ENCODE data around the gene PRR3.
"Not testable (repeated sequence)": the region's sequence is repeated elsewhere in the genome, so short reads cannot be mapped to it uniquely, and the experiment has no call there.

Gene PRR3

DNA sequence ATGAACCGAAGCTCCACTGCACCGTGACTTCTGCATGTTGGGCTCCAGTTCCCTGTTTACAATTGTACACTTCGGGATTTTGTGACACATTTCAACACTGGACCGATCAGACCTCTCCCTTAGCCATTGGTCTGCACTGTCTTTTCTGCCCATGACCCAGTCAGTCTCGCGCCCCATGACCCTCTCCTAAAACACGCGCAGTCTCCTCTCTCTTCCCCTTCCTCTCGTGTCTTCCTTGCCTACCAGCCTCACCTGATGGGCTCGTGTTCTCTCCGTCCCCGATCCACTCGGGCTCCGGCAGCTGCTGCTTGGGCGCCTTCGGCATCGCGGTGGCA is 13.6 kb downstream of the PRR3 start:
- DNase-seq (ENCODE audit: low spot score) (no peak), FAIRE-seq (no peak)

DNA sequence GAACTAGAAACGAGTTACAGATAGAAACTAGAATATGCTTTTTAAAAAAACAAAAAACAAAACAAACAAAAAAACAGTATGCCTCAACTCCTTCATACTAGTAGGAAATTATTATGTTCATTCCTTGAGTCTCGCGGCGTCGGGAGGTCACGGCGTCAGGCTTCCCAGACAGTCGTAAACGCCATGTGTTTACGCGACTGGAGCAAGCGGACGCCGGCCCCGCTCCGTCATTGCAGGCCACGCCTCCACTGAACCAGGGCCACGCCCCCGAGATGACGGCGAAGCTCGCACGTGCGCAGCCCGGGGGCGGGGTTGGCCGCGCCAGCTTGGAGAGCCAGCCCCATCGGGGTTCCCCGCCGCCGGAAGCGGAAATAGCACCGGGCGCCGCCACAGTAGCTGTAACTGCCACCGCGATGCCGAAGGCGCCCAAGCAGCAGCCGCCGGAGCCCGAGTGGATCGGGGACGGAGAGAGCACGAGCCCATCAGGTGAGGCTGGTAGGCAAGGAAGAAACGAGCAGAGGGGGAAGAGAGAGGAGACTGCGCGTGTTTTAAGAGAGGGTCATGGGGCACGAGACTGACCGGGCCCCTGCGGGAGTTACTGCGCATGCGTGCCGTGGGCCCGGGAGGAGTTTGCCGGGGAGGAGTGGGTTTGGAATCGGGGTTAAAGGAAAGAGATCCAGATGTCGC is 14.1 kb downstream of the PRR3 start, which contains the start of gene ABCF1:
TSS of gene ABCF1 (plus strand) at position 368 of the 687 bp plus-strand sequence. CDS start at position 414, 46 bp downstream.
- FAIRE-seq (peak; percentile 69), DNase-seq (ENCODE audit: low spot score) (peak; percentile 85)

DNA sequence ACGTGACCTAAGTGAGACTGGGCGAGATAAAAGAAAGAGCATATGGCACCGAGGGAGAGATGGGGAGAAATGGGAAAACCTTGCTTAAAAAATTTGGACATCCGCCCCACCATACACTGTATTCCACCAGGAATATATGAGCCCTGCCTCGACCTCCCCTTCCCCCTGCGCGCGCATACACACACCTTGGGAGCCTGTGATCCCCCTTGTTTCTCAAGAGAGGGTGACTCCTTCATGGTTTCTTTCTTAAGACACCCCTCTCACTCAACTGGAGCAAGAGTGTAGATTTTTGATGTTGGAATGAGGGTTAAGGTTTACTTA is 14.6 kb downstream of the PRR3 start:
- FAIRE-seq (no peak), DNase-seq (ENCODE audit: low spot score) (no peak)

DNA sequence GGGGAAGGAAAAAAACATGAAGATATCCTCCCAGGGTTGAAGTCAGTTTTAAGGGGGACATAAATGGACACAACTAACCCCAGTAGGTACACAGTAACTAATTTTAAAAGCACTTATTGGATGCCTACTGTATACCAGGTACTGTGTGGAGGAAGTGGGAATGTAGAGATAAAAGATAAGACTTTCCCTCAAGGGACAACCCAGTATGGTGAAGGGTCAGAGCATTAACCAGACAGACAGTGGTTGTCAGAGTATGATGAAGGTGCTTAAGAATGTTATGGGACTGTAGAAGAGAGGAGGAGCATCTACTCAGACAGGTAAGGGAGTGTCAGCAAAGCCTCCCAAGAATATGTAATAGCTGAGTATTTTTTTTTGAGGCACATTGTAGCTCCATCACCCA is 15.1 kb downstream of the PRR3 start:
- FAIRE-seq (no peak), DNase-seq (ENCODE audit: low spot score) (no peak)

DNA sequence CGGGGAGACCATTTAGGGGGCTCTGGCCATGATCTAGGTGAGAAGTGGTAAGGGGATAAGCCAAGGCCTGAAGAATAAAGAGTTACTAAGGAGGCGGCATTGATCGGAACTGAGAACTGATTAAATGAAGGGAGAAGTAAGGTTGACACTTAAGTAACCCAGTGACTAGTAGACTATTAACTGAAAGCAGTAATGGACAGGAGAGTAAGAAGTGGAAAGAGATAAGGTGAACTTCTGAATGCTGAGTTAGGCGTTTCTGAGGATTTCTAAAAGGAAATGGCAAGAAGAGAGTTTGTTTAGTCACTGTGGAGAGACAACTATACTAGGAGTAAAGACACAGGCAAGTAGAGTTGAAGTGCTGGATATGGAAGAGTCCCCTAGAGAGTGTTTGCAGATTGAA is 16.0 kb downstream of the PRR3 start:
- FAIRE-seq, result no peak
- DNase-seq (ENCODE audit: low spot score), result no peak

DNA sequence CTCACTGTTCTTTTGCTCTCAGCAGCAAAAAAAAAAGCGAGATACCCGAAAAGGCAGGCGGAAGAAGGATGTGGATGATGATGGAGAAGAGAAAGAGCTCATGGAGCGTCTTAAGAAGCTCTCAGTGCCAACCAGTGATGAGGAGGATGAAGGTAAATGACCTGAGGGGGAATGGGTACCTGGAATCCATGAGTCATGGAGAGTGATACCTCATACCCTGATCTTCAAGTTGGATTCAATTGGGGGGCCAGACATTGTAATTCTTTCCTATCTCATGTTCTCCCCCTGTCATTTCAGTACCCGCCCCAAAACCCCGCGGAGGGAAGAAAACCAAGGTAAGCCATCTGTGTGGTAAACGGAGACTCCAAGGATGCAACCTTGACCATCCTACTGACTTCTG is 21.0 kb downstream of the PRR3 start:
- DNase-seq (ENCODE audit: low spot score), result no peak
- FAIRE-seq, result no peak

DNA sequence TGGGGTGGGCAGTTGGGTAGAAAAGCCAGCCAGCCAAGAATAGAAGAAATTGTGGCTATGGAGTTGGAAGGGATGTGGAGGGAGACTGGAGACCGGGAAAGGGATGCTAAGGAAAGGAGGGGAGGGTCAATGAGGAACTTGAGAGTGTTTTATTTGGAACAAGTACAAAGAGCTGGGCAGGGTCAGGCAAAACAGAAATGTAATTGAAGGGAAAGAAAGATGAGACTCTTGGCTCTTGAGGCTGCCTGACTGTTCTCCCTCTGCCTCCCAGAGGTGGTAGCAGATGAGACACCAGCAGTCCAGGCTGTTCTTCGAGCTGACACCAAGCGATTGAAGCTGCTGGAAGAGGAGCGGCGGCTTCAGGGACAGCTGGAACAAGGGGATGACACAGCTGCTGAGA is 26.8 kb downstream of the PRR3 start:
- FAIRE-seq (no peak), DNase-seq (ENCODE audit: low spot score) (no peak)

DNA sequence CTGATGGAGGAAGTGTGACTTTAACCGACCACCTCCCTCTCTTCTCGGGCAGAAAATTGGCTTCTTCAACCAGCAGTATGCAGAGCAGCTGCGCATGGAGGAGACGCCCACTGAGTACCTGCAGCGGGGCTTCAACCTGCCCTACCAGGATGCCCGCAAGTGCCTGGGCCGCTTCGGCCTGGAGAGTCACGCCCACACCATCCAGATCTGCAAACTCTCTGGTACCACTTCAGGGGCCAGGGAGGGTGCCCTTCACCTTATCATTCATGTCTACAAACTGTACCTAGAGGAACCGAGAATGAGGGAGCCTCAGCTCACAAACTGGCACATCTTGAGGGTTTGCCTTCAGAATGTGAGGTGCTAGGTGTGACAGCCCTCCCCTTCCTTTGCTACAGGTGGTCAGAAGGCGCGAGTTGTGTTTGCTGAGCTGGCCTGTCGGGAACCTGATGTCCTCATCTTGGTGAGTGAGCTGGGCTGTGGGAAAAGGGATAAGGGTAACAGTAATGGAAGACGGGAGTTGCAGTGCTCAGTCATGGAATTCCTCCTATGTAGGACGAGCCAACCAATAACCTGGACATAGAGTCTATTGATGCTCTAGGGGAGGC is 32.8 kb downstream of the PRR3 start:
- FAIRE-seq, result no peak
- DNase-seq (ENCODE audit: low spot score), result no peak

DNA sequence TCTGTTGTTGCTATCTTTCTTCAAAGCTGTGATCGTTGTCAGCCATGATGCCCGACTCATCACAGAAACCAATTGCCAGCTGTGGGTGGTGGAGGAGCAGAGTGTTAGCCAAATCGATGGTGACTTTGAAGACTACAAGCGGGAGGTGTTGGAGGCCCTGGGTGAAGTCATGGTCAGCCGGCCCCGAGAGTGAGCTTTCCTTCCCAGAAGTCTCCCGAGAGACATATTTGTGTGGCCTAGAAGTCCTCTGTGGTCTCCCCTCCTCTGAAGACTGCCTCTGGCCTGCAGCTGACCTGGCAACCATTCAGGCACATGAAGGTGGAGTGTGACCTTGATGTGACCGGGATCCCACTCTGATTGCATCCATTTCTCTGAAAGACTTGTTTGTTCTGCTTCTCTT is 33.4 kb downstream of the PRR3 start:
- no peak for FAIRE-seq
- no peak for DNase-seq (ENCODE audit: low spot score)

DNA sequence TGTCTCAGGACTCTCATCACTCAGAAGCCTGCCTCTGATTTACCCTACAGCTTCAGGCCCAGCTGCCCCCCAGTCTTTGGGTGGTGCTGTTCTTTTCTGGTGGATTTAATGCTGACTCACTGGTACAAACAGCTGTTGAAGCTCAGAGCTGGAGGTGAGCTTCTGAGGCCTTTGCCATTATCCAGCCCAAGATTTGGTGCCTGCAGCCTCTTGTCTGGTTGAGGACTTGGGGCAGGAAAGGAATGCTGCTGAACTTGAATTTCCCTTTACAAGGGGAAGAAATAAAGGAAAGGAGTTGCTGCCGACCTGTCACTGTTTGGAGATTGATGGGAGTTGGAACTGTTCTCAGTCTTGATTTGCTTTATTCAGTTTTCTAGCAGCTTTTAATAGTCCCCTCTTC is 33.9 kb downstream of the PRR3 start:
- DNase-seq (ENCODE audit: low spot score) (no peak), FAIRE-seq (no peak)

DNA sequence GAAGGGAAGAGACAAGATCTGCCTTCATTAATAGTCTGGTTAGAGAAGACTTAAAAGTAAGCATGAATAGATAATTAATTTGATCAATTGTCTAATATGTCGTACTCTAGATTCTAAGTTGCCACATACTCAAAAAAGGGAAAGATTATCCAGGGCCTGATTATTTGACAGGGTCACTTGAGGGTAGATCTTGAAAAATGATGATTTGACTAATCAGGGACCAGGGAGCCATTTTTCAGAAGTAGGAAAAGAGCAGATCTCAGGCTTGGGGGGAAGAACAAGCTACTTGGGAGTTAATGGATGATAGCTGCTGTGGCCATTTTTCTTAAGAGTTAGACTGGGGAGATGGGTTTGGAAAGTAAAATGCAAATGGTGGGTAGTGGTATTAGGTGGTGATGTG is 35.2 kb downstream of the PRR3 start:
- FAIRE-seq, result no peak
- DNase-seq (ENCODE audit: low spot score), result no peak

DNA sequence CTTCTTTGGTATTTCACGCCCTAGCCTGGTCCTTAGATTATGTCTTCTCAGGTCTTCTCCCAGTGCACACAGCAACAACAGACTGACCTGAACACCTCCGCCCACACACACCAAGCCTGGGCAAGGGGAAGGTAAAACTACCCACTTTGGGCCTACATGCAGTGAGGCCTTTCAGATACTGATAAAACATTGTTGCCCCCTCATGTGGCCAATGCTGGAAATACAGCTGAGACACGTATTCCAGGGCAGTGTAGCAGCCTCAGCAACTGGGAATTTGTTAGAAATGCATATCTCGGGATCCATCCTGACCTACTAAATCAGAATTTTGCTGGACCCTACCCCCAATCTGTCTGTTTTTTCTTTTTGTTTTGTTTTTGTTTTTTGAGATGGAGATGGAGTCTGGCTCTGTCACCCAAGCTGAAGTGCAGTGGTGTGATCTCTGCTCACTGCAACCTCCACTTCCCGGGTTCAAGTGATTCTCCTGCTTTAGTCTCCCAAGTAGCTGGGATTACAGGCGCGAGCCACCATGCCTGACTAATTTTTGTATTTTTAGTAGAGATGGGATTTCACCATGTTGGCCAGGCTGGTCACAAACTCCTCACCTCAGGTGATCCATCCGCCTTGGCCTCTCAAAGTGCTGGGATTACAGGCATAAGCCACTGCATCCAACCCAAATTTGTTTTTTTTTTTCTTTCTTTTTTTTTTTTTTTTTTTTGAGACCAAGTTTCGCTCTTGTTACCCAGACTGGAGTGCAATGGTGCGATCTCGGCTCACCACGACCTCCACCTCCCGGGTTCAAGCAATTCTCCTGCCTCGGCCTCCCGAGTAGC is 40.4 kb downstream of the PRR3 start:
- FAIRE-seq, result not testable (repeated sequence)
- peak; percentile 25 for DNase-seq (ENCODE audit: low spot score)

DNA sequence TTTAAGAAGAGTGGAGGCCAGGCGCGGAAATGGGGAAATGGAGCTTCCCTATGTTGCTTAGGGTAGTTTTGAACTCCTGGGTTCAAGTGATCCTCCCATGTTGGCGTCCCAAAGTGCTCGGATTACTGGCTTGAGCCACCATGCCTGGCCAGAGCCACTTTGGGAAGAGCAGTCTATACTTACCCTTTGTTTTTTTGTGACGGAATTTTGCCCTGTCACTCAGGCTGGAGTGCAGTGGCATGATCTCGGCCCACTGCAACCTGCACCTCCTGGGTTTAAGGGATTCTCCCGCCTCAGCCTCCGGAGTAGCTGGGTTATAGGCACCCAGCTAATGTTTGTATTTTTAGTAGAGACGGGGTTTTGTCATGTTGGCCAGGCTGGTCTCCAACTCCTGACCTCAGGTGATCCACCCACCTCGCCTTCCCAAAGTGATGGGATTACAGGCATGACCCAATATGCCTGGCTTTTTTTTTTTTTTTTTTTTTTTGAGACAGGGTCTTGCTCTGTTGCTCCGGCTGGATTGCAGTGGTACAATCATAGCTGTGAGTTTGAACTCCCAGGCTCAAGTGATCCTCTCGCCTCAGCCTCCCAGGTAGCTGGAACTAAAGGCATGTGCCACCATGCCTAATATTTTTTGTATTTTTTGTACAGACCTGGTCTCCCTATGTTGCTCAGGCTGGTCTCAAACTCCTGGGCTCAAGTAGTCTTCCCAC is 42.0 kb downstream of the PRR3 start:
- DNase-seq (ENCODE audit: low spot score) (no peak), FAIRE-seq (no peak)

DNA sequence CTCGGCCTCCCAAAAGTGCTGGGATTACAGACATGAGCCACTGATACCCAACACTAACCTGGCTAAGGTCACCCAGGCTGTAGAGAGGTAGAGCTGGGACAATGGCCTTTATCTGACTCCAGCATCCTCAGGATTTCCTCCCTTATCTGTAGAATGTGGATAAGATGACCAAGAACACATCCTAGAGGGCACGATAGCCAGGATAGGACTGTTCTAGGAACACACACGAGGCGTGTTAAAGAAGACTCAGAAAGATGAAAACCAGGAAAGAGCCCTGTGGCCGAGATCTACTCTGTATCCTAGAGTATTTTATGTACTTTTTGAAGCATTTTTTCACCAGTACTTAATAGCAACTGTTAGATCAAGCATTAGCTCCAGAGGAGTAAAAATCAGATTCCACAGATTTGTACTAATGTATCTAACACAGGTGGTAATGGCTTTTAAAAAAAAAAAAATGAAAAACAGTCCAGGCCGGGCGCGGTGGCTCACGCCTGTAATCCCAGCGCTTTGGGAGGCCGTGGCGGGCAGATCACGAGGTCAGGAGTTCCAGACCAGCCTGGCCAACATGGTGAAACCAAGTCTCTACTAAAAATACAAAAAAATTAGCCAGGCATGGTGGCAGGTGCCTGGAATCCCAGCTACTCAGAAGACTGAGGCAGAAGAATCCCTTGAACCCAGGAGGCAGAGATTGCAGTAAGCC is 42.7 kb downstream of the PRR3 start:
- no peak for FAIRE-seq
- no peak for DNase-seq (ENCODE audit: low spot score)

DNA sequence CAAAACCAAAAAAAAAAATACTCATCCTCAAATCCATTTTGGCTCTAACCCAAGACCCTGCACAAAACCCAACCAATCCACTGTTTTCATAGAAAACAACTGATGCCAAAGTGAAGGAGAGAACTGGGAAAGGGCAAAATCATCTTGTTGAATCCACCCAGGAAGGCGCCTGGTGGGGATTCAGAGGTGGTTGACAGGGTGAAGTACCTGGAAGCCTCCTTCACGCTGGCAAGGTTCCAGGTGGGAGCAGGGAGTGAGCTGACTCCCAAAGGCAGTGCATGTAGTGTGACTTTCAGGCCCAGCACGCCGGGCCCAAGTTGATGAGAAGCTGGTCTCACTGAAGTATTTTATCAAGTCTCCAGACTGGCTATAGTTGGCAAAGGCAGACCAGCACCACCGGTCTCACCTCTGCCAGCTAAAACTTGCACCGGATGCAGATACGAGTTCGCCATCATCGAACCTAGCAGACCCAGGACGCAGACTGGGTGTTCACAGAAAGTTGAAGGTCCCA is 43.4 kb downstream of the PRR3 start:
- FAIRE-seq (no peak), DNase-seq (ENCODE audit: low spot score) (no peak)

DNA sequence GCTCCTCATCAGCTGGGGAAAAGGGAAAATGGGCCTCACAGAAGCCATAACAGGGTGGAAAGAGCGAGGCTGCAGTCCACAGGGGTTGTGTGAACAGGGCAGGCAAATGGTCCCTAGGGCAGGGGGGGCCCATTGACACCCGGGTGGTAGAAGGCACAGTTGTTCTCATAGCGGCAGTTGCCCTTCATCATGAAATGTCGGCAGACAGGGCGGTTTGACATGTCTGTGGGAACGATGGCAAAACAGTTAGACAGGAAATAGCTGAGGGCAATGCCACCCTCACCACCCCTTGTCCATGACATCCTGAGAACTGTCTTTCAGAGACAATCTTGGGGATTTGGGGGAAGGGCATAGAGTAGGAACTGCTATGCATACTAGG is 44.3 kb downstream of the PRR3 start:
- FAIRE-seq, result no peak
- DNase-seq (ENCODE audit: low spot score), result no peak

DNA sequence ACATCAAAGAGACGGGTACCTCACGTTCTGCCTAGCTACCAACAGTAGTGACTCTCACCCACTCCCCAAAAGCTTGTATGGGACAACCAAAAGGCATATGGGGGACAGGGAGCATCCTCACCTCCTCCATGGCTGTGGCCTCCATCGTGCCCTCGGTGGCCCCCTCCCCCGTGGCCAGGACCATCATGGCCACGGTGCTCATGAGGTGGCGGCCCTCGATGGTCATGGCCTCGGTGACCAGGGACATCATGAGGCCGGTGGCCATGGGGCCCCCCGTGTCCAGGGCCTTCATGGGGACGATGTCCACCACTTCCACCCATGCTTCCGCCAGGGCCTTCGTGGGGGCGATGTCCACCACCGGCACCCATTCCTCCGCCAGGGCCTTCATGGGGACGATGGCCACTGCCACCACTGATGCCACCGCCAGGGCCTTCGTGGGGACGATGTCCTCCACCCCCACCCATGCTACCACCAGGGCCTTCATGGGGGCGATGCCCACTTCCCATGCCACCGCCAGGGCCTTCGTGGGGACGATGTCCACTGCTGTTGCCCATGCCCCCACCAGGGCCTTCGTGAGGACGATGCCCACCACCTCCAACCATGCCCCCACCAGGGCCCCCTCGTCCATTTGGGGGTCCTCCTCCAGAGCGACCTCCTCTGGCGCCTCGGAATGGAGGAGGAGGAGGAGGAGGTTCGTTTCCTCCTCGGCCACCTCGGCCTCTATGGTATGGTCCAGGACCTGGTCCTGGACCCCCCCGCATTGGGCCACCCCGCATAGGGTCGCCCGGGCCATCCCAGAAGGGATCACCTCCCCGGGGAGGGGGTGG is 44.9 kb downstream of the PRR3 start:
- DNase-seq (ENCODE audit: low spot score) (no peak), FAIRE-seq (no peak)

DNA sequence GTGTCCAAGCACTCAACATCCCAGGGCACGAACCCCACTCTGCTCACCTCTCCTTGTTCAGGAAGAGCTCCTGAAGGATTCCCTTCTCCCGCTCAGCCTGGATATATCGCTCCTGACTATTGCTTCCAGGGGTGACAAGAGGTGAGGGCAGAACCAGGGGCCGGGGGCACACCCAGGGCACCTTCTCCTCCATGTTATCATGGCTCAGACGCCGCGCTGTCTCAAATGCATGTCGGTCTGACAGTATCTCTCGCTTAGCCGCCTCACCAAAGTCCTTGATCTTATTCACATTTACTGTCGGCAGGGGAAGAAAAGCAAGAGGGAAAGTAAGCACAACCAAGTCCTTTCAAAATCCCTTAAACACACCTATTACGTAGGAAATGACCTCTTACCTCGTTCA is 46.9 kb downstream of the PRR3 start:
- FAIRE-seq (no peak), DNase-seq (ENCODE audit: low spot score) (no peak)

DNA sequence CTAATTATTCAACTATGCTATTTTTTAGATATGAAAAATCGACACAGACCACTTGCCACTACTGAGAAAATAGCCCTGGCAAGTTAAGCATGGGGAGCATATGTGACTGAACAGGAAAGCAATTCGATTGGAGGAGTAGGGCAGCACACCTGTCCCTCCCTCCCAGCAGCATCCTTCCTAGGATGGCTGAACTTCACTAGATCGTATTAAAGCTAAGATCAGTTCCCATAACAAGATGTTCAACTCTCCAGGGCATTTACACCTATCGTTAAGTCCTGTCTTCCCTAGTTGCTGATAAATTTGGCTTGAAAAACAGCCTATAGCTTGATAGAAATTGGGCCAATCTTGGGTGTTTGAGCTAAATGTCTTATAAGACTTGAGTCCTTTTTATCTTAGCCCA is 53.0 kb downstream of the PRR3 start:
- no peak for FAIRE-seq
- no peak for DNase-seq (ENCODE audit: low spot score)

DNA sequence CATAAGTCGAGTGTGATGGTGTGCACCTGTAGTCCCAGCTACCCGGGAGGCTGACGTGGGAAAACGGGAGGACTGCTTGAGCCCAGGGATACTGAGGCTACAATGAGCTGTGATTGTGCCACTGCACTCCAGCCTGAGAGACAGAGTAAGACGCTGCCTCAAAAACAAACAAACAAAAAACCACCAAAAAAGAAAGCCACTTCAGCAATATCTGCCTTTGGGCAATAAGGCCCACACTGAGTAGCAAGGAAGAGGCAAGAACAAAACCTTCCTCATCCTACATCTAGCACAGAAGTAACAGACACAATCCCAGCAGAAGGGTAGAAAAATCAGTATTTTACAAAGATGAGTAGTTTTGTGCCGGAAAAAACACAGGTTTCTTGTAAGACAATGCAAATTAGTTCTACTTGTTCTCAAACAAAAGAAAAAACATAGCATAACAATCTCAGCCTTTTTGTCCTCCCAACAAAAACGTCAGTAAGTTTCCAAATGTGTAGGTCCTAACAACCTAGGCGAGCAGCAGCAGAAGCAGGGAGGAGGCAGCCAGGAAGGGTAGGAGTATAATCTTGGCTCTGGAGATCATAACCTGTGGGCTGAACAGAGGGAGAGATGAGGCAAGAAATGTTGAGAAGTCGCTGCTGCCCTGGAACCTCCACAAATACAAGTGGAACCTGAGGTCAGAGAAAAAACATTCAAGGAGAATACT is 54.2 kb downstream of the PRR3 start:
- DNase-seq (ENCODE audit: low spot score), result no peak
- FAIRE-seq, result no peak
